NK-92 (cell line): ENCODE measurements around the gene NME5.
A peak's percentile ranks its signal among the peaks of the same experiment; 100 is the strongest.
"Not testable (repeated sequence)": the region's sequence is repeated elsewhere in the genome, so short reads cannot be mapped to it uniquely, and the experiment has no call there.

Source experiments
- DNase-seq: peaks from one replicate; lab custom pipeline; 2025; ENCODE audit not compliant: unreplicated experiment; lab: John Stamatoyannopoulos, UW

NME5 gene, protein sequence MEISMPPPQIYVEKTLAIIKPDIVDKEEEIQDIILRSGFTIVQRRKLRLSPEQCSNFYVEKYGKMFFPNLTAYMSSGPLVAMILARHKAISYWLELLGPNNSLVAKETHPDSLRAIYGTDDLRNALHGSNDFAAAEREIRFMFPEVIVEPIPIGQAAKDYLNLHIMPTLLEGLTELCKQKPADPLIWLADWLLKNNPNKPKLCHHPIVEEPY

DNA sequence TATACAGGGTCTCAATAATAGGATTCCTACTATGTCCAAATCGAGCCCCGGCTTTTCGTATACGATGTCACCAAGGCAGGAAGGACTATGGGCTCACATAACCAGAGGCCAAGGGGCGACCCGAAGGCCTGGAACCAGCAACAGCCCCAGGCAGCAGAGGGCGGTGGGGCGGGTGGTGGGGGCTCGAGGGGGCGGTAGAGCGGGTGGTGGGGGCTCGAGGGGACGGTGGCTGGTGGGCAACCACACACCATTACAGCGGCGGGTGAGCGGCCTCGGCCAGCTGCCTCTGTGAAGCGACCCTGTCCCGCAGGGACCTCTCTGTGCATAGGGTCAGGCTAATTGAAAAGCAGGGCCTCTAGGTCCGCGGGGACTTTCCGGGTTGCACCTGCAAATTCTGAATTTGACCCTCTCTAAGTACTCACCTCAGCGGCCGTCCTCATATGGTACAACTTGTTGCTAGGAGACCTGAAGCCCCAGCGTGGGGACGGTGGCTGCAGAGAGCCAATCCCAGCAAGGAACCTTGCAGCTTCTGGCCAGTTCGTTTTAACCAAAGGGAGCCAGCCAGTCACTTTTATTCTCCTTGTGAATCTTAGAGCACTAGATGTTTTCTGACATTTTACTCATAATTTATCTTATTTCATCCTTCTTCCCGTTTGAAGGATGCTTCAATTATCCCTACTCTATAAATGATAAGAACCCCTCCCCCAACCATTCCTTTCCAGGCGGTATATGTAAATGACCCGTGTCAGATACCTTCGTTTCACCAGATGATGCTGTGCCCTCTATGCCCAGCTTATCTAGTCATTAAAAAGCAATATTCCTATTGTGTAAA lies at the start of gene NME5:
NME5 (minus strand) TSS at position 480 of the 832 bp plus-strand sequence. CDS start 648 bp downstream, outside the sequence.
- DNase-seq = no peak

DNA sequence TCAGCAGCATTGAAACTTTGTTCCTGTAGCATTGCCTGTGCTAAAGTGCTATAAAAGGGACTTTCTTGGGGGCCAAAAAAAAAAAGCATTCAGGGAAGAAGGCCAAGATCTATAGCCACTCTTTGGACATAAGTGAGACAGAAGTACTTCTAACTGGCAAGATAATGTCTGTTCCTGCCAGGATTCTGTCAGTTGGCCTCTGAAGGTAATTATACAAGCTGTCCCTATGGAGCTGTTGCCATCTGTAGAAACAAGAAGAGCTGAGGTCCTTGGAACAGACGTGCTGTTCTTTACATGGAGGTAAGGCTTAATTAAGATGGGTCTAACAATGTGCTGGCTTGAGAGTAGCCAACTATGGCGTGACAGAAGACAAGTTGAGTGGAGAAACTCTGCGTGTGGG lies 49.4 kb upstream of the NME5 start:
- no peak for DNase-seq

DNA sequence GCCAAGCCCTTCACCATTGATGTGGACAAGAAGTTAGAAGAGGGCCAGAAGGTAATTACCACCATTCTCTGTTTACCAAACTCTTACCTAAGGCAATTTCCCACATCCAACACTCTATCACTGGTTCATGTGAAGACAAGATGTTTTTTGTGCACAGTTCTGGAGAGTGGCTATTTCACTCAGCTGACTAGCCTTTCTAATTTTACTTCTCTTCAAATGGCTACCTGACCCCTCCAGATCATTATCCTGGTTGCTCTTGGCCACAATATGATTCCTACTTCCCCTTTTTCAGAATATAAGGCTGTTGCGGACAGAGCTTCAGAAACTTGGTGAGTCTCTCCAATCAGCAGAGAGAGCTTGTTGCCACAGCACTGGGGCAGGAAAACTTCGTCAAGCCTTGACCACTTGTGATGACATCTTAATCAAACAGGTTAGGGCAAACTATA lies 46.8 kb upstream of the NME5 start:
- no peak for DNase-seq

DNA sequence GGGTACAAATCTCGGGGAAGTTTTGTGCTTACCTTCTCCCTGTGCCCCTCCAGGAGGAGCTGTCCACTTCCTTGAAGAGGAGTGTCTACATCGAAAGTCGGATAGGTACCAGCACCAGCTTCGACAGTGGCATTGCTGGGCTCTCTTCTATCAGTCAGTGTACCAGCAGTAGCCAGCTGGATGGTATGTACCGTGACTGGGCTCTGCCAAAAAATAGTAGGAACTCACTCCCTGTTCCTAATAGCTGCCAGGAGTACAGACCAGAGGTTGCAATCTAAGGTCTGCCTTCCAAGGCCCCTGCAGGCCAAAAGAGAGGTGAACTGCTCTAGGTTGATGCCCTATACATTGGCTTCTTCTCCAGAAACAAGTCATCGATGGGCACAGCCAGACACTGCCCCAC lies 43.6 kb upstream of the NME5 start:
- DNase-seq = no peak

DNA sequence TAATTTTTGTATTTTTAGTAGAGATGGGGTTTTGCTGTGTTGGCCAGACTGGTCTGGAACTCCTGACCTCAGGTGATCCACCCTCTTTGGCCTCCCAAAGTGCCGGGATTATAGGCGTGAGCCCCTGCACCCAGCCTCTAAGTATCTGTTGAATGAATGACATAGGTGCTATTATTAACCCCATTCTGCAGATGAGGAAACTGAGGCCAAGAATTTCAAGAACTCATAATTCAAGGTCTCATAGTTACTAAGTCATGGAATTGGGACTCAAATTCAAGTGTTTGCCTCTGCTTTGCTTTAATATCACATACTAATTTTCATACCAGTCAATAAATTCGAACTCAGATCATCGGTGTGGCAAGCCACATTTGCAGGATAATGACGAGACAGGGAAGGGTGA lies 41.6 kb upstream of the NME5 start:
- DNase-seq = no peak

DNA sequence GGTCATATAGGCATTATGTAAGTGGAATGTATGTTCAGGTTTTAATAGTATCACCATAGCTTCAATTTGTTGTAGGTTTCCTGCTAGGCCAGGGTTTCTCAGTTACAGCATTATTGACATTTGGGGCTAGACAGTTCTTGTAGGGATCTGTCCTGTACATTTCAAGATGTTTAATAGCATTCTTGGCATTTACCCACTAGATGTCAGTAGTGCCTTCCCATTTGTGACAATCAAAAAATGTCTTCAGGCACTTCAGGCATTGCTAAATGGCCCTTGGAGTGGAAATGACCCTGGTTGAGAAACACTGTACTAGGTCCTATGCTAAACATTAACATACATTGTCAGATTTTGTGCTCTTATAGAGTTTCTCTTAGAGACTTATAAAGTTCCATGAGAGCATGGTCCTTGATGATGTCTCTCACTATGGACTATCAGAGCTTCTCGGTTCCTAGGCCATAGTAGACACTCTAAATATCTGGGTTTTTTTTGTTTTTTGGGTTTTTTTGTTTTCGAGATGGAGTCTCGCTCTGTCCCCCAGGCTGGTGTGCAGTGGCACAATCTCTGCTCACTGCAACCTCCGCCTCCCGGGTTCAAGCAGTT lies 41.1 kb upstream of the NME5 start:
- DNase-seq = no peak

DNA sequence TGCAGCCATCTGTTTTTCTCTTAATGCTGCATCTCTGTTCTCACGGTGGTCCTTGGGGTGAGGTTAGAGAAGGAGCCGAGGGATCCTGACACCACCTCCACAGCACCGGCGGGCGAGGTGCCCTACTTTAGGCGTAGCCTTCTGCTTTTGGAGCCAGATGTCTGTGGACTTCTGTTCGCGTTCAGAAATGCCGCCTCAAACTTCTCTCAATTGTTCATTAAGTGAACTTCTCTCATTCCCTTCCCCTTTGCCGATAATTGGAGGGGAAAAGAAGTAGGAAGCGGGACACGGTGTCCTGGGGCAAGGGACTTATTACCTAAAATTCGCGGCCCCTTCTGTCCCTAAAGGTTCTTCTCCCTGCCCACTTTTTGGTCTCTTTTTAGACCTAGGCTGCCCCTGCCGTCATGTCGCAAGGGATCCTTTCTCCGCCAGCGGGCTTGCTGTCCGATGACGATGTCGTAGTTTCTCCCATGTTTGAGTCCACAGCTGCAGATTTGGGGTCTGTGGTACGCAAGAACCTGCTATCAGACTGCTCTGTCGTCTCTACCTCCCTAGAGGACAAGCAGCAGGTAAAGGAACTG lies 40.1 kb upstream of the NME5 start:
- DNase-seq = no peak

DNA sequence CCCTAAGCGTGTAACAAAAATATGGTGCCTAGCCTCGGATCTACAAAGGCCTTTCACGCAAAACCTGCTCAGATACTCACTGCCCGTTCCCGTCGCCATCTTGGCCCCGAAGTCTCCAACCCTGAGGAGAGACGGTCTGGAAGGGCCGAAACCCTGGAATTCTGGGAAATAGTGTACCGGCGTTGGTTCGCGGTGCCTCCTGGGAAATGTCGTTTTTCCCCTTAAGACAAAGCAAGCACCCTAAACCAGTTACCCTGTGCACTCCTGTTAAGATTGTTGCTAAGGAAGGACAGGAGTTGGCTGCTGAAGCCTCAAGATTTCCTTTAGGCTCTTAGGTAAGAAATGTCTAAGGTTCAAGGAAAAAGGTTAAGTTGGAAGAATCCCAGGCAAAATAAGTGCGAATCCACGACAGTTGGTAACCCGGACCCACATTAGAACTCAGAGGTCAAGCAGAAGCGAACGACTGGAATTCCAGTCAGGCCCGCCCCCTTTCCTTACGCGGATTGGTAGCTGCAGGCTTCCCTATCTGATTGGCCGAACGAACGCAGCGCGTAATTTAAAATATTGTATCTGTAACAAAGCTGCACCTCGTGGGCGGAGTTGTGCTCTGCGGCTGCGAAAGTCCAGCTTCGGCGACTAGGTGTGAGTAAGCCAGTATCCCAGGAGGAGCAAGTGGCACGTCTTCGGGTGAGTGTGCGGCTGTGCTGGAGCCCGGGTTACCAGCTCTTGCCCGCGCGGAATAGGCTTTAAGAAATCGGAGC lies 39.5 kb upstream of the NME5 start, which contains the start of the genes BRD8 and KIF20A:
BRD8 (minus strand) TSS at position 115 of the 761 bp plus-strand sequence; CDS start at position 99, 16 bp downstream.
KIF20A (plus strand) TSS at position 597 of the 761 bp plus-strand sequence. CDS start 569 bp downstream, outside the sequence.
- peak; percentile 19 for DNase-seq

DNA sequence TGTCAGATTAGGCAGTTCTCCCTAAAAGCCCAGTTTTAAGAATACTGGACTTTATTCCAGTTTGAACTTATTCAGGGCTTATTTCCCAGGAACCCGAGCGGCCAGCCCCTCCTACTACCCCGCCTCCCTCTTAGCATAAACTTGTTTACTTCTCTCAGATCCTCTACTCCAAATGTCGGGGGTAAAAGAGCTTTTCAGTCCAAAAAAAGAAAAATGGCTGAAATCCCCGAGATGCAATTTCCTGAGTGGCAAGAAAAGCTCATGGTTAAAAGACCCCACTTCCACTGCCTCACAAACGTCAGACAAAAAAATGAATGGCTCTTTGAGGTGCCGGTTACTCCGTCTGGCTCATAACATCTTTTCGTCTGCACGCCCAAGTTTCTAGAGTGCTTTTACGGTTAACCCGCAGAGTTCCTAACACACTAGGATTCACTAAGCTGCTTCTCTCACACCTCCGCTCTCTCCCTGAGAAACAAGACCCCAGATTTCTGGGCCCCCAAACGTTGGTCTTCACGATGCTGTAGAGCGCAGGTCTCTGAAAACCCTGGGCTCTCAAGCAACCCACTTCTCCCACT lies 38.8 kb upstream of the NME5 start:
- DNase-seq = no peak

DNA sequence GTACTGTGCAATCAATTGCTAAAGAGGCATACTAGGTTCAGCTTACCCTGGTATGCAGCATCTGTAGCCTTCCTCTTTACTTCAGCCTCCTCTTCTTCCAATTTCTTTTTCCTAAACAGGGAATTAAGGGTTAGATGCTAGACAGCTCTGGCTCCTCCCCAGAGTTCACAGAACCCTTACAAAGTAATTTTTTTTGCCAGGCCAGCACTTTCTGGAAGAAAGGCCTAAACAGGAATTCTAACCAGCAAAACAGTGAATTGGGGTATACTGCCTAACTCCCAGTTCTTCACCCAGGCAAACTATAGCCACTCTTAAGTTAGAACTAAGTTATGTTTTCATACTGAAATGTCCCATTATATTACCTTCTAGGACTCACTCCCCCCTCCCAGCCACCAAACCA lies 31.1 kb upstream of the NME5 start:
- DNase-seq = no peak

DNA sequence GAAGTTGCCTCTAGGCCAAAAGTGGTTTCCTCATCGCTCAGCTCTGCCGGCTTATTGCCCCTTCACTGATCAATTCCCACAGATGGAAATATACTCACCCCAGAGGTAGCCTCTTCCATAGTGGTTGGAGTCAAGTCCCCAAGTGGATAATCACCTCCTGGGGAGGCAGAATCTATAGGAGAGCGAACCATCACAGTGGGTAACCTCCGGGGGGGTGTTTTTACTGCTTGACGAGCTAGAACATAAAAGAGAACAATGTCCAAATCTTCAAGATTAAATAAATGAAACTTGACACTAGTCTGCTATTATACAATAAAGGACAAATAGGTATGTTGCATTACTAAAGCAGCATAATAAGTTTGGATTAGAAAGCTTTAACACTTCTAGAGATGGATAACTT lies 29.9 kb upstream of the NME5 start:
- DNase-seq = no peak

DNA sequence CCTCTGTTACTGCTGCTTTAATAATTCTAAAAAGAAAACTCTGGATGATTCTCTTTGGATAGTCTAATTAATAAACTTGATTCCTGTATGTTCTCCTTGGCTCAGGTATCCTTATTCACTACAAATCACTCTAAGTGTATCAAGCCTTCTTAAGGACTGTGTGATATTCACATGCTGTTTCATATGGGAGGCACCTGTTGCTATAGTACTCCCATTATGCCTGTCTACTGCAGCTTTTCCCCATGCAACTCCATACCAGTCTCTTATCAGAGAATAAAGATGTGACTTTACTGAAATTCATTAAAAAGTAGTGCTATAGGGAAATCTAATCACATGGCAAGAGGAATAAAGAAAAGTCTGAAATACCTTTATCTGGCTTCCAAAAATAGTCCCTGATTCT lies 24.5 kb upstream of the NME5 start:
- DNase-seq = no peak

DNA sequence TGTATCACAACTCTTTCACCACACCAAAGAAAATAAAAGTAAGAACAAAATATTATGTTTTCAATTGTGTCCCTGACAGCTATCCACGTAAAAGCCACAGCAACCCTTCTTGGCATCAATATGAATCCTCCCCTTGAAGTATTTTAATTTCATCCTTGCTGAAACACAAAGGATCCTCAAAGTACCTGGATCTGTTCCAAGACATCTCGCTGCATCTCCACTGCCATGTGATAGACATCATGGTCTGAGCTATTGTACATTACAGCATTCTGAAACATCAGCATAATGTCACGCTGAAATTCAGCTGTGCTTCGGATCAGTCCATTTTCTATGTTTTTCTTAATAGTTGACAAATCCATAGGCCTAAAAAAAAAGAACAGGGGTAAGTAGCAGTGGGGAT lies 21.5 kb upstream of the NME5 start:
- no peak for DNase-seq

DNA sequence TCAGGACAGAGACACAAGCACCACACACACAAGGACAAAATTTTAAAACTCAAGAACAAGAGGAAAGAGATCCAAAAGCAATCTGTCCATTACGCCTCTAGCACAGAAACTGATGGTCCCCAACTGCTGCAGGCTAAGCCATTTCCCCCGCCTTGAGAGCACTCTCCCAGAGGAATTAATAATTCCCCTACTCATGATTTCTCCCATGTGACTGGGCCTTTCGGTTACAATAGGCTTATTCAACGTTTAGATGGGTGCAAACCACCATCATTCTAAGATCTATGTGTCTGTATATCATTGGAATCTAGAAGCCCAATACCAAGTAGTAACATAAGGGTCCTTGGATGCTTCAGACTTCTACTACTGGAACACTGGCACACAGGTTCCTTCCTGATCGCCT lies 20.4 kb upstream of the NME5 start:
- DNase-seq = no peak

DNA sequence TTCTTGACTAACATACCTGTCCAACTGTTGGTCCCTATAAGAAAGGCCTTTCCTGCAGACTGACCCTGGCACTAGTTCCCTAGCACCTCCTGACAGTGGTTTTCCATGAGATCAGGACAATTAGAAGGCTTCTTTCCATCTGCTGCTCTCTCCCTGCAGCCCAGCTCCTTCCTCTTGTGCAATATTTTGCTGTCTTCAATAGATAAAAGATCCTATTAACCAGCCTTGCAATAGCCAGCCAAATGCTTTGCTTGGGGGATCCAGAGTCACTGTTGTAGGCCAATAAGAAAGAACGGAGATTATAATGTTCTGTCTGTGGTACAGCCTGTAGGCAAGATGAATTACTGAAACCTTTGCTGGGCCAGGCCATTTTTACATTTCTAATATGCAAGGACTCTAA lies 18.4 kb upstream of the NME5 start:
- no peak for DNase-seq

DNA sequence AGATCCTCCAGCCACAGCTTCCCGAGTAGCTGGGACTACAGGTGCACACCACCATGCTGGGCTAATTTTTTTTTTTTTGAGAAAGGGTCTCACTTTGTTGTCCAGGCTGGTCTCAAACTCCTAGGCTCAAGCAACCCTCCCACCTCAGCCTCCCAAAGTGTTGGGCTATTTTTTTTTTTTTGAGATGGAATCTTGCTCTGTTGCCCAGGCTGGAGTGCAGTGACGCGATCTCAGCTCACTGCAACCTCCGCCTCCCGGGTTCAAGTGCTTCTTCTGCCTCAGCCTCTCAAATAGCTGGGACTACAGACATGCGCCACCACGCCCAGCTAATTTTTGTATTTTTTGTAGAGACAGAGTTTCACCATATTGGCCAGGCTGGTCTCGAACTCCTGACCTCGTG lies 16.7 kb upstream of the NME5 start:
- not testable (repeated sequence) for DNase-seq

DNA sequence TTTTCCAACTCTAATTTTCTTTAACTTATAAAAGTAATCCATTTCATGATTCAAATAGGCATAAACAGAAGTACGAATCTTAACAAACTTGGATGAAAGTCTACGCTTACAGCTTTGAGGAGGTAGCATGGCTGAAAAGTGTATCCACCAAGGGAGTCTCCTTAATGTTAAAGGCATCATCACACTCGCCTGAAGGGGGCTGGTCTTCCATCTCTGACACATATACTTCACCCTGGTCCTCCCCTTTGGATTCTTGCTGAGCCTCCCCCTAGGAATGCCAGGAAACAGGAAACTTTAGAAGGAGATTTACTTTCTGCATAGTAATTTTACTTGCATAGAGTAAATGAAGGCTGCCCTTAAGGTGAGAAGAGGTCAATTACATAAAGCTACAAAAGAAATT lies 10.3 kb upstream of the NME5 start:
- no peak for DNase-seq

DNA sequence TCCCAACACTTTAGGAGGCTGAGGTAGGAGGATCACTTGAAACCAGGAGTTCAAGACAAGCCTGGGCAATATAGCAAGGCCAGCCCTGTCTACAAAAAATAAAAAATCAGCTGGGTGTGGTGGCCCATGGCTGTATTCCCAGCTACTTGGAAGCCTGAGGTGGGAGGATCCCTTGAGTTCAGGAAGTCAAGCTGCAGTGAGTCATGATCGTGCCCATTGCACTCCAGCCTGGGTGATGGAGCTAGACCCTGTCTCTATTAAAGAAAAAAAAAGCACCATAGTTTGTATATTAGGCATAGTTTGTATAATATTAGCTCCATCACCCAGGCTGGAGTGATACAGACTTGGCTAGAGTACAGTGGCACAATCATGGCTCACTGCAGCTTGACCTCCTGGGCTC lies 9.6 kb upstream of the NME5 start:
- no peak for DNase-seq

DNA sequence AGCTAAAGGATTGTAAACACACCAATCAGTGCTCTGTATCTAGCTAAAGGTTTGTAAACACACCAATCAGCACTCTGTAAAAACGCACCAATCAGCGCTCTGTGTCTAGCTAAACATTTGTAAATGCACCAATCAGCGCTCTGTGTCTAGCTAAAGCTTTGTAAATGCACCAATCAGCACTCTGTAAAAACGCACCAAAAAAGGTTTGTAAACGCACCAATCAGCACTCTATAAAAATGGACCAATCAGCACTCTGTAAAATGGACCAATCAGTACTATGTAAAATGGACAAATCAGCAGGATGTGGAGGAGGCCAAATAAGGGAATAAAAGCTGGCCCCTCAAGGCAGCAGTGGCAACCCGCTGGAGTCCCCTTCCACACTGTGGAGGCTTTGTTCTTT lies 4.3 kb upstream of the NME5 start:
- not testable (repeated sequence) for DNase-seq

DNA sequence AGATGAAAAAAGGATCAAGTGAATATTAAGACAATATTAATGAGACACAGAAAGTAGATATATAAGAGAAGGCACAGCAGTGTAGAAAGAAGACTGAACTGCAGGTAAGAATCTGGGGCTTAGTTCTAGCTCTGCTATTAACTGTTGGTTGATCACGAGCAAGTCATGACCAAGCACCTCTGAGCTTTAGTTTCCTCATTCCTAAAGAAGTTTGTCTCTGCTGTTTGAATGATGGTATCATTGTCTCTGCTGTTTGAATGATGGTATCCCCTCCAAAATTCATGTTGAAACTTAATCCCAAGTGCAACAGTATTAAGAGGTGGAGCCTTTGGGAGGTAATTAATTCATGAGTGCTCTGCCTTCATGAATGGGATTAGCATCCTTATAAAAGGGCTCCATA lies 2.5 kb upstream of the NME5 start:
- DNase-seq = no peak

DNA sequence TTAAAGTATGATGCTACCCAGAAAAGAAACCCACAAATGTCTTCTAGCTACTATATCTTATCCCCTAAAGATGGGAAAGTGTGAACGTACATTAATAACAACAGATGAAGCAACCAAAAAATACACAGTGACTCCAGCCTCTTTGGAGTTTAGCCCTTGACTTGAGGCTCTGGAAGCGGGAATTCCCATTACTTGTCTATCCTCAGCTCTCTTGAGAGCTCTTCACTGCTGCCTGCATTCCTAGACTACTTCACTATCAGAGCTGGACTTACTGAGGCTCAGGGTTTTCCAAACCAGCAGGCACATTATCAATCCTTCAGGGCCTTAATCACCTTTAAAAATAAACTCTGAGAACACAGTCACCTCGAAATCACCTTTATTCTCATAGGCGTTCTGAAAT lies 1.0 kb upstream of the NME5 start:
- no peak for DNase-seq
